H9 (cell line): Measurements from ENCODE around the gene RAB14. TPM values are rescaled to one million over a fixed set of nuclear protein-coding genes. Genes with fewer than 3 reads are reported as not detected.

Experiments
- DNase-seq: peaks from one replicate; pipeline ENCODE4 v3.0.0-alpha.2; 2017
- H2AFZ ChIP-seq: one replicate; pipeline ENCODE4 v1.6.1; 2013; ENCODE audit warnings: mild to moderate bottlenecking, low read length, control low read depth, moderate library complexity
- H2AK5ac ChIP-seq: 2 replicates; pipeline ENCODE4 v1.6.1; 2013; ENCODE audit warnings: low read length, control low read depth, mixed read lengths; ENCODE audit not compliant: insufficient read length
- H2BK120ac ChIP-seq: one replicate; pipeline ENCODE4 v1.6.1; 2013; ENCODE audit warnings: low read depth, mild to moderate bottlenecking, low read length, control low read depth, inconsistent platforms; ENCODE audit not compliant: poor library complexity, severe bottlenecking
- H2BK12ac ChIP-seq: 2 replicates; pipeline ENCODE4 v1.6.1; 2013; ENCODE audit warnings: low read length, control low read depth, mixed read lengths, low read depth; ENCODE audit not compliant: insufficient read length
- H2BK15ac ChIP-seq: 2 replicates; pipeline ENCODE4 v1.6.1; 2013; ENCODE audit warnings: low read depth, low read length, control low read depth
- H2BK20ac ChIP-seq: one replicate; pipeline ENCODE4 v1.6.1; 2013; ENCODE audit warnings: low read depth, mild to moderate bottlenecking, low read length, control low read depth, inconsistent platforms; ENCODE audit not compliant: poor library complexity, severe bottlenecking
- H2BK5ac ChIP-seq: 2 replicates; pipeline ENCODE4 v1.6.1; 2013; ENCODE audit warnings: low read length, control low read depth, mixed read lengths; ENCODE audit not compliant: insufficient read length
- H3K14ac ChIP-seq: 2 replicates; pipeline ENCODE4 v1.6.1; 2013; ENCODE audit warnings: low read length, control low read depth; ENCODE audit not compliant: insufficient read depth
- H3K18ac ChIP-seq: 2 replicates; pipeline ENCODE4 v1.6.1; 2013; ENCODE audit warnings: low read depth, mild to moderate bottlenecking, mixed read lengths, low read length, control low read depth; ENCODE audit not compliant: insufficient read length
- H3K23ac ChIP-seq: 2 replicates; pipeline ENCODE4 v1.6.1; 2013; ENCODE audit warnings: low read length, control low read depth, mixed read lengths, low read depth; ENCODE audit not compliant: insufficient read length
- H3K23me2 ChIP-seq: 2 replicates; pipeline ENCODE4 v1.6.1; 2013; ENCODE audit warnings: low read depth, mild to moderate bottlenecking, mixed read lengths, low read length, control low read depth; ENCODE audit not compliant: insufficient read length, poor library complexity, severe bottlenecking
- H3K27ac ChIP-seq: 2 replicates; pipeline ENCODE4 v1.5.1; 2013; ENCODE audit warnings: low read length, control low read depth, mixed read lengths, low read depth; ENCODE audit not compliant: insufficient read length
- H3K27me3 ChIP-seq: 2 replicates; pipeline ENCODE4 v1.6.1; 2013; ENCODE audit warnings: low read length, control low read depth, inconsistent platforms; ENCODE audit not compliant: insufficient read depth
- H3K4ac ChIP-seq: 2 replicates; pipeline ENCODE4 v1.6.1; 2013; ENCODE audit warnings: low read depth, mild to moderate bottlenecking, control low read depth, inconsistent platforms, low read length, moderate library complexity
- H3K4me1 ChIP-seq: 2 replicates; pipeline ENCODE4 v1.6.1; 2013; ENCODE audit warnings: low read length, control low read depth, inconsistent platforms; ENCODE audit not compliant: insufficient read depth
- H3K4me2 ChIP-seq: 2 replicates; pipeline ENCODE4 v1.6.1; 2013; ENCODE audit warnings: low read length, control low read depth, mixed read lengths; ENCODE audit not compliant: insufficient read length, insufficient read depth
- H3K56ac ChIP-seq: 2 replicates; pipeline ENCODE4 v1.6.1; 2013; ENCODE audit warnings: low read depth, mild to moderate bottlenecking, mixed read lengths, low read length, control low read depth; ENCODE audit not compliant: insufficient read length
- H3K79me1 ChIP-seq: 2 replicates; pipeline ENCODE4 v1.6.1; 2013; ENCODE audit warnings: low read depth, mild to moderate bottlenecking, moderate library complexity, low read length, control low read depth, inconsistent platforms; ENCODE audit not compliant: insufficient read depth, poor library complexity, severe bottlenecking
- H3K79me2 ChIP-seq: 2 replicates; pipeline ENCODE4 v1.6.1; 2013; ENCODE audit warnings: low read length, control low read depth, inconsistent platforms; ENCODE audit not compliant: insufficient read depth
- H3K9ac ChIP-seq: 2 replicates; pipeline ENCODE4 v1.6.1; 2013; ENCODE audit warnings: low read length, control low read depth, mixed read lengths; ENCODE audit not compliant: insufficient read length; ENCODE audit errors: extremely low read depth
- H3K9me3 ChIP-seq: one replicate; pipeline ENCODE4 v1.6.1; 2013; ENCODE audit warnings: low read depth, low read length, inconsistent platforms; ENCODE audit not compliant: control insufficient read depth
- H3T11ph ChIP-seq: one replicate; pipeline ENCODE4 v1.6.1; 2013; ENCODE audit warnings: mild to moderate bottlenecking, low read length, control low read depth, inconsistent platforms
- H4K20me1 ChIP-seq: one replicate; pipeline ENCODE4 v1.6.1; 2013; ENCODE audit not compliant: control insufficient read depth, insufficient read length, insufficient read depth
- H4K5ac ChIP-seq: 2 replicates; pipeline ENCODE4 v1.6.1; 2013; ENCODE audit warnings: low read depth, mild to moderate bottlenecking, mixed read lengths, low read length, control low read depth; ENCODE audit not compliant: insufficient read length
- H4K8ac ChIP-seq: replicated peaks from 2 replicates; pipeline ENCODE4 v1.6.1; 2013; ENCODE audit warnings: low read length, control low read depth, mixed read lengths, low read depth; ENCODE audit not compliant: insufficient read length
- H4K91ac ChIP-seq: 2 replicates; pipeline ENCODE4 v1.6.1; 2013; ENCODE audit warnings: low read depth, mild to moderate bottlenecking, moderate library complexity, mixed read lengths, low read length, control low read depth; ENCODE audit not compliant: insufficient read length
- H3K27ac Mint-ChIP-seq, 3 experiments: 2 replicates in 2 of 3; 3 replicates in 1 of 3; pipeline ENCODE4 v1.8.0; 2020 to 2021; ENCODE audit warnings: mixed read lengths in 3 of 3, mild to moderate bottlenecking in 1 of 3, moderate library complexity in 1 of 3
- H3K27me3 Mint-ChIP-seq: 2 replicates; pipeline ENCODE4 v1.8.0; 2021; ENCODE audit warnings: low read depth, mild to moderate bottlenecking, moderate library complexity, mixed read lengths
- H3K36me3 Mint-ChIP-seq, 3 experiments: 2 replicates in 2 of 3; 3 replicates in 1 of 3; pipeline ENCODE4 v1.8.0; 2020 to 2021; ENCODE audit warnings: low read depth in 3 of 3, mixed read lengths in 3 of 3; ENCODE audit not compliant: insufficient read depth in 1 of 3
- H3K4me1 Mint-ChIP-seq, 2 experiments: 2 replicates each; pipeline ENCODE4 v1.8.0; 2020; ENCODE audit warnings: mixed read lengths in 2 of 2
- H3K4me3 Mint-ChIP-seq, 2 experiments: 2 replicates in 1 of 2; 3 replicates in 1 of 2; pipeline ENCODE4 v1.8.0; 2020 to 2021; ENCODE audit warnings: mild to moderate bottlenecking in 2 of 2, mixed read lengths in 2 of 2, moderate library complexity in 1 of 2
- H3K9me3 Mint-ChIP-seq, 2 experiments: 2 replicates in 1 of 2; 3 replicates in 1 of 2; pipeline ENCODE4 v1.8.0; 2020; ENCODE audit warnings: mild to moderate bottlenecking in 2 of 2, mixed read lengths in 2 of 2, moderate library complexity in 1 of 2
- CTCF ChIP-seq: fragments of 200-600 bp; sonication (generic); conservative IDR thresholded peaks from 3 replicates; pipeline ENCODE4 v1.8.0; 2021; ENCODE audit warnings: antibody characterized with exemption, mild to moderate bottlenecking
- WGBS: extraction: QIAGEN DNeasy Blood & Tissue Kit; methylation state at CpG from one replicate; pipeline ENCODE4 v1.1.7; 2013; ENCODE audit warnings: missing lambda C conversion rate, low lambda C conversion rate, mixed read lengths; ENCODE audit not compliant: insufficient read length; ENCODE audit errors: extremely low coverage; 5-methylcytosine and 5-hydroxymethylcytosine counted together
- total RNA-seq: library from RNA; stranded (reverse); gene quantifications from 2 replicates; pipeline ENCODE4 v1.2.1, GENCODE V29; 2021

The RAB14 gene
- total RNA-seq, 1 experiment from 2014 or later = 33.6 TPM

GRCh38 chr9:121135642-121136041 lies 66.0 kb downstream of the RAB14 start:
- Mint-ChIP-seq H3K27ac (peak overlapping the region in 1 of 3 experiments; percentile 53; a peak in 3 of 7 replicates), H3K4me1 (peaks cover 28 to 32% of the 10 kb centered on the region in 2 experiments), H3K4me3 (no peak overlapping the region; a peak in 1 of 5 replicates), H3K27me3 (no peaks in the 10 kb centered on the region; the same call in 1 of the 2 replicates), H3K36me3 (peaks cover 0 to 12% (median 4%) of the 10 kb centered on the region in 3 experiments; a peak in 4 of 7 replicates), H3K9me3 (no peaks in the 10 kb centered on the region)
- DNase-seq = no peak
- Histone ChIP-seq H3K9me3 (no peaks in the 10 kb centered on the region), H3K79me2 (no peaks in the 10 kb centered on the region), H4K91ac (no peak overlapping the region), H2AFZ (no peak overlapping the region), H2BK12ac (no peak overlapping the region), H3K27me3 (no peaks in the 10 kb centered on the region), H3T11ph (no peak overlapping the region), H4K5ac (no peak overlapping the region), H2AK5ac (no peak overlapping the region), H3K4me2 (no peak overlapping the region), H3K14ac (no peak overlapping the region), H3K18ac (no peak overlapping the region), H3K23me2 (no peaks in the 10 kb centered on the region), H3K27ac (no peak overlapping the region), H4K8ac (no peak overlapping the region), H3K56ac (no peak overlapping the region), H4K20me1 (no peaks in the 10 kb centered on the region), H2BK120ac (no peak overlapping the region), H3K9ac (no peak overlapping the region), H3K23ac (no peak overlapping the region), H3K79me1 (no peaks in the 10 kb centered on the region), H2BK20ac (no peak overlapping the region), H3K4ac (no peak overlapping the region), H2BK15ac (no peak overlapping the region), H2BK5ac (no peak overlapping the region), H3K4me1 (peaks cover 2% of the 10 kb centered on the region; the same call in 1 of the 2 replicates)
- no CpG with 5 or more reads among the region's 2 CpGs for WGBS
- TF ChIP-seq CTCF = no peak
